Right lobe of liver (tissue), 6 donors: ENCODE measurements around the gene MNX1. TPM values are rescaled to one million over a fixed set of nuclear protein-coding genes. Genes with fewer than 3 reads are reported as not detected.

Experiments
- ATAC-seq, 4 donors: fragments of 200-7000 bp; cut with Tn5 transposase; one replicate each; pipeline ENCODE4 v1.9.1; 2020; ENCODE audit warnings: mild to moderate bottlenecking in 4 of 4, moderate library complexity in 4 of 4
- DNase-seq, 3 donors: peaks; one replicate each; pipeline ENCODE4 v3.0.0-alpha.2; 2020
- H3K27ac ChIP-seq, 3 donors: fragments of 200-600 bp; one replicate each; pipeline ENCODE4 v1.8.0; 2022
- H3K27me3 ChIP-seq, 2 donors: fragments of 200-600 bp; one replicate each; pipeline ENCODE4 v1.8.0; 2022
- H3K36me3 ChIP-seq, 4 donors: fragments of 200-600 bp; sonication (generic) in 1 of 4; one replicate each; pipeline versions ENCODE4 v1.5.1 to v1.8.0; 2017 to 2022; ENCODE audit warnings: control low read depth in 1 of 4
- H3K4me1 ChIP-seq, 4 donors: fragments of 200-600 bp; sonication (generic) in 1 of 4; one replicate each; pipeline versions ENCODE4 v1.5.1 to v1.8.0; 2017 to 2022; ENCODE audit warnings: control low read depth in 1 of 4
- H3K4me3 ChIP-seq, 3 donors: fragments of 200-600 bp; one replicate each; pipeline ENCODE4 v1.8.0; 2022
- H3K9me3 ChIP-seq, 4 donors: fragments of 200-600 bp; sonication (generic) in 1 of 4; one replicate each; pipeline versions ENCODE4 v1.5.1 to v1.8.0; 2017 to 2022; ENCODE audit warnings: control low read depth in 1 of 4
- CTCF ChIP-seq, 4 donors: fragments of 200-600 bp in 3 of 4; fragments of 450-650 bp in 1 of 4; IDR thresholded peaks; one replicate each; pipeline versions ENCODE4 v1.5.1 to v1.8.0; 2016 to 2022; ENCODE audit warnings: antibody characterized with exemption in 4 of 4, mild to moderate bottlenecking in 2 of 4
- POLR2A ChIP-seq: fragments of 450-650 bp; IDR thresholded peaks from one replicate; pipeline ENCODE4 v1.6.1; 2017; ENCODE audit warnings: antibody characterized with exemption, mild to moderate bottlenecking
- WGBS: methylation state at CpG from one replicate; pipeline ENCODE4 v1.1.6; 2018; ENCODE audit warnings: low coverage, low lambda C conversion rate; ENCODE audit not compliant: insufficient coverage; ENCODE audit errors: missing lambda C conversion rate; 5-methylcytosine and 5-hydroxymethylcytosine counted together
- intact Hi-C, 2 donors: fragments of 100-400 bp; cut with DNase I; formaldehyde crosslinking; loops; one replicate each; pipeline versions ENCODE4 v1.11.2 to v1.14.1; 2022
- total RNA-seq, 6 experiments: library from RNA; depleted of rRNA in 2 of 6; stranded (reverse); fragments of >200 nt in 2 of 6; fragmentation: NEBNext Ultra II Directional in 3 of 6; extraction: Animal tissue kit (Norgen Biotek cat#: 25700) in 3 of 6; gene quantifications; one replicate each; pipeline versions ENCODE4 v1.1.0 to v1.2.4, GENCODE V29; 2016 to 2023
- donor health status: DM: no; HTN: yes; CAD: no.
- donor health status: DM: no; HTN: no; CAD: no.
- donor health status: DM: no; HTN: no; CAD: no.
- donor health status: DM: no; HTN: yes; CAD: no.
- donor health status: DM: no; HTN: yes; CAD: no.

The MNX1 gene
- total RNA-seq, 6 experiments from 2014 or later, result not detected

DNA sequence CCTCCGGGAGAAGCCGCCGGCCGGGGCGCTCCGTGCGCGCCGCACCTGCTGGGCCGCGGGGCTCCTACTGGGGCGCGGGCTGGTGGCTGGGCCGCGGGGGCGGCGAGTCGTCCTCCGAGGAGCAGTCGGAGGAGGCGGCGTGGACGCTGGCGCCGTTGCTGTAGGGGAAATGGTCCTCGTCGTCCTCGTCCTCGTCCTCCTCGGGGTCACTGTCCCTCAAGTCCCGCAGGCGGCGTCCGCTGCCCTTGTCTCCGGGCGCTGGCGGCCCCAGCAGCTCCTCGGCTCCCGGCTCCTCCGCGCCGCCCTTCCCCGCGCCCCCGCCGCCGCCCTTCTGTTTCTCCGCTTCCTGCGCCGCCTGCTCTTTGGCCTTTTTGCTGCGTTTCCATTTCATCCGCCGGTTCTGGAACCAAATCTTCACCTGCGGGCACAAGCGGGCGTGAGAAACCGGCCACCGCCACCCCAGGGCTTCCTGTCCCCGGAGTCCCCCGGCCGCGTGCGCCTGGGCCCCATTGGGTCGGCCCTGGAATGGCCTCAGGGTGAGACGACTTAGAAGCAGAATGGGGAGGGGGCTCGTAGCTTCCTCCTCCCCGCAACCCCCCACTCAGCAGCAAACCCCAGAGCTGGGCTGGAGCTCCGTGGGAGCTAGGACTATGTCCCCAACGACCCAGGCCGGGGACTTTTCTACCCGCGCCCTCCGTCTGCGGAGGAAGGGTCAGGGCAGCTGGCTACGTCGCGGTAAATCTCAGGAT, 4.8 kb downstream of the MNX1 start:
- Histone ChIP-seq H3K27me3 (peaks cover 0 to 70% of the 10 kb centered on the region in 2 donors), H3K4me3 (no peak overlapping the region), H3K4me1 (peaks cover 0 to 15% (median 0%) of the 10 kb centered on the region in 4 donors), H3K27ac (no peak overlapping the region), H3K36me3 (no peaks in the 10 kb centered on the region), H3K9me3 (no peaks in the 10 kb centered on the region)
- DNase-seq, result no peak
- 3% methylated on average over 5 of the region's 77 CpGs for WGBS
- ATAC-seq, result no peak
- TF ChIP-seq CTCF (IDR thresholded peaks at IDR 0.05) (no peak), POLR2A (no peak)
- intact Hi-C loops, result no loop called here

DNA sequence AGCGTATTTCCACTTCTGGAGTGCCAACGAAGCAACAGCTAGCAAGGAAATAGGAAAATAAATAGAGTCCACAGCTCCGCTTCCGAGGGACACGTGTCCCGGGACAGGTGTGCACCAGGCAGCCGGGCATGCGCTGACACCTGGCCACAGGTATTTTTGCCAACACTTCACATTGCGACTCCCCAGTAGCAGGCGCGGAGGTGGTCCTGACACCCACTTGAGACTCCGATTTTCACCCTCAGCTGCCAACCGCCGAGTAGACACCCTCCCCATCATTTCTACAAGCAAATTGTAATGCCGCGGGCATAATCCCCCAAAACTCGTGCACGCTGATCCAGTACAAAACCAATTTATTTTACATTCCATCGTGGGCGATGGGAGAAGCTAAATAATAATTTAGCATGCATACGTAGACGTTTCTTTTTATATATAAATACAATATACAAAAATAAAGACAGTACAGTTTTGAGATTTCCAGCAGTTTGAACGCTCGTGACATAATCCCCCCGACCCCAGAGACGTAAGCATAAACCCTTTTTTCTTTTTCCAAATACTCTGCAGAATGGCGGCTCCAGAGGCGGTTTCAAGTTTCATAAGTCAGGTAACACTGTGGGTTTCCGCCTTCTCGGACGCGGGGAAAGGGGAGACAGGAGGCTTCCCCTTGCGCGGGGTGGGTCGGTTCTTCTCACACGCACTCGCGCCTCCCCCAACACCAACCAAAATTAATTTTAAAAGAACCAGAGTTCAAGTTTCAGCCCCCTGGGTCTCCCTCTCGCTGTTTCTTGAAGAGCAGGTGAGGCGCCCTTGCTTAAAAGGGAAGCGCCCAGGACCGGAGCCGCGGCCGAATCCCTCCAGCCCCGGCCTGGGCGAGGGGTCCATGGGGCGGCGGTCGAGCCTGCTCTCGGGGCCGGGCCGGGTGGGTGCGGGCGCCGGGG, 5.7 kb downstream of the MNX1 start:
- 6% methylated on average over 38 of the region's 56 CpGs for WGBS
- TF ChIP-seq POLR2A (no peak), CTCF (IDR thresholded peaks at IDR 0.05) (no peak)
- no peak overlapping the region for H3K4me3 ChIP-seq
- no peak for ATAC-seq
- peaks cover 0 to 18% (median 0%) of the 10 kb centered on the region in 4 donors for H3K4me1 ChIP-seq
- no peaks in the 10 kb centered on the region for H3K36me3 ChIP-seq
- H3K27ac ChIP-seq, result no peak overlapping the region
- H3K27me3 ChIP-seq, result peaks cover 0 to 73% of the 10 kb centered on the region in 2 donors
- no peak for DNase-seq
- H3K9me3 ChIP-seq, result no peaks in the 10 kb centered on the region
- intact Hi-C loops, result no loop called here

DNA sequence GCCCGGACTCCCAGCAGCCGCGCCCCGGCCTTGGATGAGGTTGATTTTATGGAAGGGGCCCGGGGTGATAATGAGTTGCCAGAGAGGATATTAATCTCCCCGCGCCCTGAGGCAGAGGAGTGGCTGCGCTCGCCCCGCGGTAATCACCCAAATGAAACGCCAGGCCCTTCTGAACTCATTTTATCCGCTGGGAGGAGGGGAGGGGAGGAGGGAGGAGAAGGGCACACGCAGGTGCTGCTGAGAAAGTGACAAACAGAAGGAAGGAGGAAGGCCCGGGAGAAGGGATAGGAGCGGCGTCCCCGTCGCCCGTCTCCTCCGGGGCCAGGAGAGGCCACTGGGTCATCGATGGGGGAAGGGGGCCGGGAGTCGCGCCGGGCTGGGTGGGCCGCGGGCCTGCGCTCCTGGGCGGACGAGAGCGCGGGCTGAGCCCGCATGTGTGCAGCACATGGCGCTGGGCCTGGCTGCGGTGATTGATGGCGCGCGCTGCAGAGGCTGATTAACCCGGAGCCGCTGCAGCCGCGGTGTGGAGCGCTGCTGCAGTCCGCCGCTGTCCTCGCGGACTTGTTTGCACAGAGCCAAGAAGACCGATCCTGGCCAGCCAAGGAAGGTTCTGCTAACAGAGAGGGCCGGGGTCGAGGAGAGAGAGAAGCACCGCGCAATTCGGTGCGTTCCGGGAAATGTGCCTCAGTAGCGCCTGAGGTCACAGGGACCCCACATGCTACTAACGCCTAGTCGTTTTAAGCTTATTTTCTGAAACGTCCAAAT, 6.5 kb downstream of the MNX1 start:
- no peaks in the 10 kb centered on the region for H3K36me3 ChIP-seq
- no peaks in the 10 kb centered on the region for H3K9me3 ChIP-seq
- no peak overlapping the region for H3K27ac ChIP-seq
- H3K27me3 ChIP-seq, result peaks cover 0 to 67% of the 10 kb centered on the region in 2 donors
- TF ChIP-seq POLR2A (no peak), CTCF (IDR thresholded peaks at IDR 0.05) (no peak)
- peaks cover 0 to 21% (median 0%) of the 10 kb centered on the region in 4 donors for H3K4me1 ChIP-seq
- intact Hi-C loops, result no loop called here
- 4% methylated on average over 39 of the region's 60 CpGs for WGBS
- no peak overlapping the region for H3K4me3 ChIP-seq
- no peak for DNase-seq
- peak in 1 of 4 donors; percentile 40 for ATAC-seq

DNA sequence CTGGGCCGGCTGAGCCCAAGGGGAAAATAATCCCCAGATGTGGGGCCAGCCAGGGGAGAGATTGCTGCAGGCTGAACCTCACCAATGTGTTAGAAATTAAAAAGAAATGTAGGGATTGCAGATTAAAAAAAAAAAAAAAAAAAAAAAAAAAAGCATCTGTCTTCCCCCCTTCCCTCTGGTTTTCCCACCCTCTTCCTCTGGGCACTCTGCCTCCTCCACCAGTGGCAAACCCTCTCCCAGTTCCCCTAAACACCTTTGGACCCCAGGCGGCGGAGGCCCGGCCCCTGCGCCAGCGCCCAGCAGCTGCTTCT, 7.1 kb downstream of the MNX1 start:
- intact Hi-C loops, result no loop called here
- no peaks in the 10 kb centered on the region for H3K9me3 ChIP-seq
- H3K27me3 ChIP-seq, result peaks cover 0 to 63% of the 10 kb centered on the region in 2 donors
- H3K36me3 ChIP-seq, result no peaks in the 10 kb centered on the region
- H3K4me1 ChIP-seq, result peaks cover 0 to 21% (median 0%) of the 10 kb centered on the region in 4 donors
- no peak overlapping the region for H3K27ac ChIP-seq
- DNase-seq (no peak), ATAC-seq (no peak)
- no peak for TF ChIP-seq POLR2A
- TF ChIP-seq CTCF (IDR thresholded peaks at IDR 0.05), result no peak
- WGBS, result 3% methylated on average over 6 of the region's 6 CpGs
- H3K4me3 ChIP-seq, result no peak overlapping the region
